HG03060 (cell line): ENCODE data around the gene NDC1.
"Not testable (repeated sequence)": the region's sequence is repeated elsewhere in the genome, so short reads cannot be mapped to it uniquely, and the experiment has no call there.

Source experiments
- ATAC-seq: cut with Tn5 transposase; IDR thresholded peaks from one replicate; pipeline ENCODE4 v1.9.1; 2021; ENCODE audit warnings: low read depth, moderate number of reproducible peaks; ENCODE audit not compliant: unreplicated experiment

The NDC1 gene, protein sequence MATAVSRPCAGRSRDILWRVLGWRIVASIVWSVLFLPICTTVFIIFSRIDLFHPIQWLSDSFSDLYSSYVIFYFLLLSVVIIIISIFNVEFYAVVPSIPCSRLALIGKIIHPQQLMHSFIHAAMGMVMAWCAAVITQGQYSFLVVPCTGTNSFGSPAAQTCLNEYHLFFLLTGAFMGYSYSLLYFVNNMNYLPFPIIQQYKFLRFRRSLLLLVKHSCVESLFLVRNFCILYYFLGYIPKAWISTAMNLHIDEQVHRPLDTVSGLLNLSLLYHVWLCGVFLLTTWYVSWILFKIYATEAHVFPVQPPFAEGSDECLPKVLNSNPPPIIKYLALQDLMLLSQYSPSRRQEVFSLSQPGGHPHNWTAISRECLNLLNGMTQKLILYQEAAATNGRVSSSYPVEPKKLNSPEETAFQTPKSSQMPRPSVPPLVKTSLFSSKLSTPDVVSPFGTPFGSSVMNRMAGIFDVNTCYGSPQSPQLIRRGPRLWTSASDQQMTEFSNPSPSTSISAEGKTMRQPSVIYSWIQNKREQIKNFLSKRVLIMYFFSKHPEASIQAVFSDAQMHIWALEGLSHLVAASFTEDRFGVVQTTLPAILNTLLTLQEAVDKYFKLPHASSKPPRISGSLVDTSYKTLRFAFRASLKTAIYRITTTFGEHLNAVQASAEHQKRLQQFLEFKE

DNA sequence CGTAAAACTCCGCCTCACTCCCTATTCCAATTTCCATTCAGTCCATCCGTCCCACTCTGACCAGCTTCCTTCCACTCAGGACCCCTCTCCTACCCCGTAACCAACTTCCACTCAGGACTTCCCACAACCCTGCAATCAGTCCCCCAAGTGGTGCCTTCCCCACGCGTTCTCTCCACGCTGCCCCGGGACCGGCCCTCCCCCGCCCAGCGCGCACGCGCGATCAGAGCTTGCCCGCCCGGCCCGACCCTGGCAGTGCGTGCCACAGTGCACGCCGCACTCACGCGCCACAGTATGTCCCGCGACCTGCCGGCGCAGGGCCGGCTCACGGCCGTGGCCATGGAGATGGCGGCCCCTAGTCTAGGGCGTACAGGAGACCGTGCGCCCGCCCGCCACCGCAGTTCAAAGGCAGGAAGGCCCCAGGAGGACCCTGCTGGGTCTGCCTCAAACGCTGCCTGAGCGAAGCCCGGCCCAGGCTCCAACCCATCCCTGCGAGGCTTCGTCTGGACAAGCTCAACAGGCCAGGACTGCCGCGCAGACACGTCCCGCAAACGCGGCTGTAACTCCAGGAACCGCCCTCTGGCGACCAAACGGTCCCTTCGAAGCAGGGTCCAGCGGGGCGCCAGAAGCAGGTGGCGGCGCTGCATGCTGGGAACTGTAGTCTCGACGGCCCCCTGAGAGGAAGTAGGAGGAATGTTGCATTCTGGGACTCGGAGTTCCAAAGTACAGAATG lies at the start of gene NDC1:
TSS of gene NDC1 (minus strand) at position 373 of the 730 bp plus-strand sequence. CDS start at position 338, 35 bp downstream.
- ATAC-seq = peak; percentile 84

DNA sequence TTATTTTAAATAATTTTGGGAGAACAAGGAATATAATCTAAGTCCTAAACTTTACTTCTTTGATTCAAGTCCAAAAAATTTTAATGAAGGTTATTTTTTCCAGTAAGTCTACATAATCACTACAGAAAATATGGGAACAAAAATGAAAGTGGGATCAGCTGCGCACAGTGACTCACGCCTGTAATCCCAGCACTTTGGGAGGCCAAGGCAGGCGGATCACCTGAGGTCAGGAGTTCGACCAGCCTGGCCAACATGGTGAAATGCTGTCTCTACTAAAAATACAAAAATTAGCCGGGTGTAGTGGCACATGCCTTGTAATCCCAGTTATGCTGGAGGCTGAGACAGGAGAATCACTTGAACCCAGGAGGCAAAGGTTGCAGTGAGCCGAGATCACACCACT lies 45.5 kb upstream of the NDC1 start:
- ATAC-seq = not testable (repeated sequence)

DNA sequence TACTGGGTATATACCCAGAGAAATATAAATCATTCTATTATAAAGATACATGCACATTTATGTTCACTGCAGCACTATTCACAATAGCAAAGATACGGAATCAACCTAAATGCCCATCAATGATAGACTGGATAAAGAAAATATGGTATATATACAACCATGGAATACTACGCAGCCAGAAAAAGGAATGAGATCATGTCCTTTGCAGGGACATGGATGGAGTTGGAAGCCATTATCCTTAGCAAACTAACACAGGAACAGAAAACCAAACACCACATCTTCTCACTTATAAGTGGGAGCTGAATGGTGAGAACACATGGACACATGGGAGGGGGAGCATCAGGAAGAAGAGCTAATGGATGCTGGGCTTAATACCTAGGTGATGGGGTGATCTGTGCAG lies 43.8 kb upstream of the NDC1 start:
- not testable (repeated sequence) for ATAC-seq

DNA sequence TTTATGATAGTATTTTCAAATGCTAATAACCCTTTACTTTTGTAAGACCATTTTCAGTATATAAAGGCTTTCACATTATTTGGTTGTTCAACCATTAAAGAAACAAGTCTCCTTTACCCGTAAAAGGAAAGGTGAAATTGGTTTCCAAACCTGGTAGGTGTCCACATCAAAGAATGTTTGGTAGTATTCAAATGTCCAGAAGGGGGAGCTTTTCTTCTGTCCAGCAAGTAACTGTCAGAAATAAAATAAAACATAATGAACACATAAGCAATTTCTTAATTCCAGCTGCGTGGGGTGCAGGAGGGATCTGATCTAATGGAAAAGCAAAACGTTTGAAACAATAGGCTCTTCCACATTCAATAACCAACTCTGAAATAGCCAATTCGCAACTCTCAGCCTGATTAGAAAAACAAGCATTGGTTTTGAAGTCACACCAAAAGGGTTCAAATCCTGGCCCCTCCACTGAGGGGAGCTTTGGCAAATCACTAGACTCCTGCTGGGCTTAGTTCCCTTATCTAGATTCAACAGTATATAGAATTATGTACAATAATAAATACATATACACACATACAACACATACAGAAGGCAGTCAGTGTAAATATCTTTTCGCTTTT lies 40.5 kb upstream of the NDC1 start:
- no peak for ATAC-seq

DNA sequence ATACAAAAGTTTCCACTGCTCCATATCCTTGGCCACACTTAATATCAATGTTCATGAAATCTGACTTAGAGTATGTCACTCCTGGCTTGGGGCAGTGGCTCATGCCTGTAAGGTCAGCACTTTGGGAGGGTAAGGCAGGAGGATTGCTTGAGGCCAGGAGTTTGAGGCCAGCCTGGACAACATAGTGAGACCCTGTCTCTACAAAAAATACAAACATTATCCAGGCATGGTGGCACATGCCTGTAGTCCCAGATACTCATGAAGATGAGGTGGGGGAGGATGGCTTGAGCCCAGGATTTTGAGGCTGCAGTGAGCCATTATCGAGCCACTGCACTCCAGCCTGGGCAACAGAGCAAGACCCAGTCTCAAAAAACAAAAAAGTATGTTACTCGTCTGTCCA lies 37.1 kb upstream of the NDC1 start:
- not testable (repeated sequence) for ATAC-seq

DNA sequence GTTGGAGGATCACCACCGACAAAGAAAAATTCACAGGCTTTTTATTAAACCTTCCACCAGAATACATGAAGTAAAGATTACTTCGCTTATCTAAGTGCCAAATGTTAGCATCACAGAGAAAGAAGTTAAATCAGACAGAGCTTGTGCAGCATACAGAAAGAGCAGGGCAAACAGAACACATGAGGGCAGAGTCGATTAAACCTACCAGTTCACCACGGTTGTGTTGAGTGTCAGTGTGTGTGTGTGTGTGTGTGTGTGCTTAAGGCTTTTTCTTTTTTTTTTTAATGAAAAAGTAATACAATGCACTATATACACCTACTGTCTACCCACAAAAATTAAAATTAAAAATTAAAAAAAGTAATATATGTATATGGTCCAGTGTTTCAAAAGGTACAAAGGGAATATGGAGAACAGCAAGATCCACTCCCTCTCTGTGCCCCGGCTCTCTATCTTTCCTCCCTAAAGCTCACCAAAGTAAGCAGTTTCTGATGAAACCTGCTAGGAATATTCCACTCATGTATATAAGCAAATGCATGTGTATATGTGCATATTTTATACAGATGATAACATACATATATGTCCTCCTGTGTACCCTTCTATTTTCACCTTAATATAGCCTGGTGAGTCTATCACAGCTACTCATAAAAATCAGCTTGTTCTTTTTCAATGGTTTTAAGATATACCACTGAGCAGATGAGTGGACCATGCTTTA lies 33.8 kb upstream of the NDC1 start:
- no peak for ATAC-seq

DNA sequence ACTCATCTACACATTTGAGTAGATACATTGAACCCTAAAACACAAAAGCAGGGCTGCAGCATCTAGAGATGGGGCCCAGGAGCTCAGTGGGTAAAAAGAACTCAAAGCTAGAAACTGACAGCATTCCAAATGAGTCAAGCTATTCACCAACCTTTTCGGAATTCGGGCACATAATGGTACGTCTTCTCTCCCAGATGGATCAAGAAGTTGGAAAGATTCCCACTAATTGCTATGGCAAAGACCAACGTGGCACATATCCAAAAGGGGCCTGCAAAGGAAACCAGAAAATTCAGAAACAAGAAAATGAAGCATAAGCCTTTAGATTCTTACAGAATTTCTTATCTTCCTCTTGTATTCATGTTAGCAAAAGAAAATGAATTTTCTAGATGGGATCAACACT lies 33.1 kb upstream of the NDC1 start:
- ATAC-seq = no peak

DNA sequence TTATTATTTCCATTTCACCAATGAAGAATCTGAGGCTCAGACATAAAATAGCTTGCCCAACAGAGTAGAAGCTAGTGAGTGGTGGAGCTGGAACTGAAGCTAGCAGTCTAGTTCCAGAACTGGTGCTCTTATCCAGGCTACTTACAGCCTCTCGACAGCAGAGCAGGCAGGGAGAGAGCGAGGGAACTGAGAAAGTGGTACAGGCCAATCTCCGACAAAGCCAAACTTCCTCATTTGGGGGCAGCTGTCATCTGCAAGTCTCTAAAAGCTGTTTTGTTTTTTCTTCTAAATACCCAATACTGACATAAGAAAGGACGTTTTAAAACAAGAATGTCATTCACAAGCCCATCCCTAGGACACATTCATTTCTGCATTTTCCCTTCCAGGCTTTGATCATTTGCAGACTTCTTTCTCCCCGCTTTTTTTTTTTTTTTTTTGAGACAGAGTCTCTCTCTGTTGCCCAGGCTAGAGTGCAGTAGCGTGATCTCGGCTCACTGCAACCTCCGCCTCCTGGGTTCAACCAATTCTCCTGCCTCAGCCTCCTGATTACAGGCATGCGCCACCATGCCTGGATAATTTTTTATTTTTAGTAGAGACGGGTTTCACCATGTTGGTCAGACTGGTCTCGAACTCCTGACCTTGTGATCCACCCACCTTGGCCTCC lies 31.5 kb upstream of the NDC1 start:
- no peak for ATAC-seq

DNA sequence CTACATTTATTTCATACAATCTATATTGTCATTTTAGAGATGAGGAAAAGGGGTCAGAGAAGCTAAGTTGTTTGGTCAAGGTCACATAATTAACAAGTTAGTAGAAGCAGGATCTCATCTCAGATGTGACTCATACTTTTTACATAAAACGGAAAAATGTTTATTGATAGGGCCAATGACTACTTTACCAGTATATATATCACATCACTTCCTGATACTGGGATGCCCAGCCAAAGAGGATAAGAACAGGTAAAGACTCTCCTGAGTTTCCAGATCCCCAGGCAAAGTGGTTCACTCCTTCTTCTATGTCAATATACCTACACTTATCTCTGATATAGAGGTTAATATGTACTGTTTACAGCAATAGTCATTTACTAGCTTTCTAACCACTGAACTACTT lies 30.5 kb upstream of the NDC1 start:
- no peak for ATAC-seq

DNA sequence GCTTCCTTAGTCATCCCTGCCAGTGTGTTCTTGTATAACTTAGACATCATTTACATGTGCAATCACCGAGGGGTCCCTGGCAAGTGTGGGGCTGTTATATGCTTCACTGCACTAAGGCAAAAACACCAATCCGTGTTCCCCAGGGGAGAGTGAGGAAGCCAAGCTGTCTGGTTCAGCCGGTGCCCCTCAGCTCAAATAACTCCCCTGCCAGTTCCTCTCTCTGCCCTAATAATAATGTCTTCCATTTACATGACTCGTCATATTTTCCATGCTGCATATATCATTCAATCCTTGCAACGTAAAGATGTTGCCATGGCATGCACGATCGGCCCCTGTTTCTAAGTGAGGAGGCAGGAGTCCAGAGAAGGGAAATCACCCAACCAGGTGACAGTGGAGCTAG lies 24.4 kb upstream of the NDC1 start:
- ATAC-seq = no peak

DNA sequence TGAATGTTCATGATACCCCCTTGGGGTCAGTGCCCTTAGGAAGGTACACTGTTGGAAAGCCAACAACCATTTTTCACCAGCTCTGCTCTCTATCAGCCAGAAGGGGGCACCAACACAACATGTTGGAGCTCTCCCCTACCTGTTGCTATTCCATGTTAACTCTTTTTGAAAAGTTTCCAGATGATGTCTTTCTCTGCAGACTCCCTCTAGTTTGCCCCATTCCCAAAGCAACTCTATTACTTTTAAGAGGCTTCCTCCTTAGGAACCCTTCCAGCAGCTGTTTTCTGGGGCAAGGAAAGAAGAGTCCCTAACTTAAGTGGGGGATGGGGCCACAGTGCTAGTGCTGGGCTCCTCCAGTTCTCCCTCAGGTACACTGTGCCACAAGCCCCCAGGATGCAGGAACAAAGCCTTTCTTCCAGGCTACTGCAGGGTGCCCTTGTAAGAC lies 22.9 kb upstream of the NDC1 start:
- no peak for ATAC-seq

DNA sequence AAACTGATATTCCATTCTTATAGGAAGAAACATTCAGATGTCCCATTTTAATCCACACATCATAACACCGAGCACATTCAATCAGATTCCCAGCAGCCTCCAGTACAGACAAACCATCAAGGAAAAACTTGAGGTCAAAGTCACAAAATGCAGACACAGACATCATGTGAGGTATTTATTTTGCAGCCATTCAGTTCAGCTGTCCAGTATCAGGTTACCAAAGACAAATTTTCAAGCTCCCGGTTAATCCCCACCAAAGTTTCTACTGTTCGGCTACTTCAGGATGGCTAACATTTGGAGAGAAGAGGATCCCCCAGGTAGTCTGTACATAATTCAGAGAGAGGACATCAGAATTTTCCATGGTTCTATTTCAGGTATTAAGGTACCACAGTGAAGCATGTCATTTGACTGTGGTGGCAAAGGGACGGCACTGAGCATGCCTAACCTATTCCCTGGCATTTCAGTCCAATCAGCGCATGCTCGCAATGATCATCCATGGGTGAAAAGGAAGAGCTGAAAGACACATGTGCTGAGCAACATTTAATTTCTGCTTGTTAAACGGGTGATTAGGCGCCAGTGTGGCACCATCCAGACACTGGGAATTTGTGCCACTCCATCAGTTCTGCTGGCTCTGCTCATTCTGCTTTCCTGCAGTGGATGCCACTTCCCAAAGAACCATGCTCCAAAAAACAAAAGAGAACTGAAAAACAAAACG lies 13.6 kb upstream of the NDC1 start:
- ATAC-seq = no peak

DNA sequence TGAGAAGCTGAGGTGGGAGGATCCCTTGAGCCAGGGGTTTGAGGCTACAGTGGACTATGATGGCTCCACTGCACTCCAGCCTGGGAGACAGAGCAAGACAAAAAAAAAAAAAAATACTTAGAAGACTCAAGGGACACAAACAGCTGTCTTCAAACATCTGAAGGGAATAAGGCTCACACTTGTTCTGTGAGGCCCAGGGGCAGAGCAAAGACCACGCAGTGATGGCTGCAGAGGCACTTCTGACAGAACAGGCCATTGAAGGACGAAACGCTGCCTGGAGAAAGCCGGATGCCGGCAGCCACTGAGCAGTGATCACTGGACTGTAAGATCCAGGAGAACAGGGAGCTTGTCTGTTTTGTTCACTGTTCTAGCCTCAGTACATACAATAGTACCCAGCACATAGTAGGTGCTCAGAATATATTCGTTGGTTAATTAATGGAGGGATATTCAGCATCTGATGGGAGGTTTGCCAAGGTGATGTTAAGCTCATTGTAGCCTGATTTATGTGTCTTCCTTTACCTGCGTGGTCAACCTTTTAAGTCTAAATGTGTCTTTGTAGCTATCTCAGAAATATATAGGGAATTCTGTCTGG lies 12.1 kb upstream of the NDC1 start:
- ATAC-seq = no peak

DNA sequence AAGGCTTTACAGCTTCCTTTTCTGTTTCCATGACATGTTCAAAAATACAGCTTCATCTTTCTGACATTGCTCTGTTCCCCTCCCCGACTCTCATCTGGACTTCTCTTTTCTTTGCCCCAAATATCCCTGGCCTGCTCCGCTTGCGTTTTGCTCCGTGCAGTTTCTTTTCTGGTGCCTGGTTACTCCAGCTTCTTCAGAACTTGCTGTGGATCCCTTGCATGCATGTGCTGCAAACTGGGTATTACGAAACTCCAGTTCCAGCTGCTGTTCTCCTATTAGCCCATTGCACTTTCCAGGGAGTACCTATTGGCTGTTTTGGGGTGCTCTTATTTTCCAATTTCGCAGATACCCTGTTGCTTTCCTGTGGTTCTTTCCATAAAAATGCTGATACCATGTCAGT lies 9.9 kb upstream of the NDC1 start:
- no peak for ATAC-seq

DNA sequence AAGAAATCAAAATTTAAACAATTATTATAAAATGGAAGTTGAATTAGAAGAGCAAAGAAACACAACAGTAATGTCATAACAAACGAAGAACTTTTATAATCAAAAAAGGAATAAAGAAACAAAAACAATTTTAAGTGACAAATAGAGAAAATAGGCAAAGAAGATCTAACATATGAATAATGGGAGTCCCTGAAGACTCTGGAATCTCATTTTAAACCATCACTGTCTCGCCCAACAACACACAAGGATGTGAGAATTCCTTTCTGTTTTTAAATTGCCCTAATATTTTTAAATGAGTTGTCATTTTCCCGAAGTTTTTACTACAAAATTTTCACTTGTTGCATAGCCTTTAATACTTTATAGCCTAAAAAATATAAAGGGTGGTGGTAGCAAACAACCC lies 4.3 kb upstream of the NDC1 start:
- no peak for ATAC-seq

DNA sequence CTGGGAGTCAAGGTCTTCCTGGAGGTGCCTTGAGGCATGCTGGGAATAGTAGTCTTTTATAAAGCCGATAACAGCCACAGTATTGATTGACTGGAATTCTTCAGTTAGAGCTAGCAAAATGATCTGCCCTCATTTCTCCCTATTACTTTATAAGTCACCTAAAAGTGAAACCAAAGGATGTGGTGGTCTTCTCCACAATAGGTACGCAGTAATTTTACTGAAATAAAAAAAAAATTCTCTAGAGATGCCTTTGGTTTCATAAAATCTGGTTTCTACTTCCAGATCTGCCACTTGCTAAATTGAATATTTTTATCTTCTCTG lies 518 bp upstream of the NDC1 start:
- no peak for ATAC-seq

DNA sequence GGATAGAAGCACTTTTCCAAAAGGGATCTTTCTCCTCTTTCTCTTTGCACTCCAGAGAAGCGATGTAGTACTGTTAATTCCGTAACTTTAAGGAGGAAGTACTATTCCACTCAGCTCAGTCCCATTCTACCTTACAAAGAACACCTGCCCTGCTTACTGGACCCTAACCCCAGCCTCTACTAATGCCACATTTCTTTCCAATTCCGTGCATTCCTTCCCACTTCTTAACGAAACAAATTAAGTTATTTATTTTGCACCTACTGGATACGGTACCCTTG lies 511 bp downstream of the NDC1 start:
- ATAC-seq = no peak

DNA sequence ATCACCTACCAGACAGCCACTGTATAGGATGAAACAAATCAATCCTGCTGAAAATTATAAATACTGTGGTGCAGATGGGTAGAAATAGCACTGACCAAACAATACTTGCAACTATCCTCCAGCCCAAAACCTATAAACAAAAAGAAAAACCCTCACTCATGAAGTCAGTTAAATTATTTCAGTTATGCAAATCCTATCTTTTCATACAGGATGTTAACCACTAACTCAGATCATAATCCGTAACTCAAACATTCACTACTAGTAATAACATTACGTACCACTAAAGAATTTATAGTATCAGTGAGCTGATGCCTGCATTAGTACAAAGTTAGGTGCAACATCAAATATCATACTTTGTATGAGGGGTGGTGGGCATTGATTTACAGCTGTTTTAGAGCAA lies 2.6 kb downstream of the NDC1 start:
- ATAC-seq = no peak

DNA sequence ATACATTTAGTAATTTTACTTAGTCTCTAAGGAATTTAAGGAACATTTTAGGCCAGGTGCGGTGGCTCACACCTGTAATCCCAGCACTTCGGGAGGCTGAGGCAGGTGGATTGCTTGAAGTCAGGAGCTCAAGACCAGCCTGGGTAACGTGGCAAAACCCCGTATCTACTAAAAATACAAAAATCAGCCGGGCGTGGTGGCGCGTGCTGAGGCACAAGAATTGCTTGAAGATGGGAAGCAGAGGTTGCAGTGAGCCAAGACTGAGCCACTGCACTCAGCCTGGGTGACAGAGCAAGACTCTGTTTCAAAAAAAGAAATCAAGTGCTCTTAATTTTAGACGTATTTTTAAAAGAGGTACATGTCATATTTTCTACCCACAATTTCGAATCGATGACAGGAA lies 3.3 kb downstream of the NDC1 start:
- ATAC-seq = no peak
